ENCODE data around the gene MIPEP. TPM values are rescaled to one million over a fixed set of nuclear protein-coding genes. Genes with fewer than 3 reads are reported as not detected.

MIPEP gene
- total and polyA plus RNA-seq, 9 of the 15 experiments (the other 6 are each of a cell fraction or from before 2014, with no cell fraction given), result 1.7 to 19.3 (median 13.1) TPM

DNA sequence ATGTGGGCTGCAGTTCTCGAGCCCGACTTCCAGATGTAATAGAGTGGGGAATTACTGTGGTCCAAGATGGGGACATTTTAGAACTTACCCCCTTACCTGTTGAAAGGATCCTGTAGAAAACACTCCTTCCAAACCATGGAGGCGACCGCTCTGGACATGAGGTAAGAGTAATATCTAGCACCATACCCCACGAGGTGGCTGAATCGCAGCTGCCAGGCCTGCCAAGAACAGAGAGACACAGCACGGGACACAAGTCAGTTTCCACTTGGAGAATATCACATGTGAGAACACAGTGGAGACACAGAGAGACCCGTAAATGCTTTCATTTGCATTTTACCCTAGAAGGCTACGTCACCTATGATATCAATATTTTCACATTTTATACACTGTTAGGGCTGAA lies 129.2 kb downstream of the MIPEP start (continued):
- TF ChIP-seq, protein P1, sequence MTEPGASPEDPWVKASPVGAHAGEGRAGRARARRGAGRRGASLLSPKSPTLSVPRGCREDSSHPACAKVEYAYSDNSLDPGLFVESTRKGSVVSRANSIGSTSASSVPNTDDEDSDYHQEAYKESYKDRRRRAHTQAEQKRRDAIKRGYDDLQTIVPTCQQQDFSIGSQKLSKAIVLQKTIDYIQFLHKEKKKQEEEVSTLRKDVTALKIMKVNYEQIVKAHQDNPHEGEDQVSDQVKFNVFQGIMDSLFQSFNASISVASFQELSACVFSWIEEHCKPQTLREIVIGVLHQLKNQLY (CRISPR knock-in tag; conservative IDR thresholded peaks at IDR 0.05), result no peak
- TF ChIP-seq, protein P2, sequence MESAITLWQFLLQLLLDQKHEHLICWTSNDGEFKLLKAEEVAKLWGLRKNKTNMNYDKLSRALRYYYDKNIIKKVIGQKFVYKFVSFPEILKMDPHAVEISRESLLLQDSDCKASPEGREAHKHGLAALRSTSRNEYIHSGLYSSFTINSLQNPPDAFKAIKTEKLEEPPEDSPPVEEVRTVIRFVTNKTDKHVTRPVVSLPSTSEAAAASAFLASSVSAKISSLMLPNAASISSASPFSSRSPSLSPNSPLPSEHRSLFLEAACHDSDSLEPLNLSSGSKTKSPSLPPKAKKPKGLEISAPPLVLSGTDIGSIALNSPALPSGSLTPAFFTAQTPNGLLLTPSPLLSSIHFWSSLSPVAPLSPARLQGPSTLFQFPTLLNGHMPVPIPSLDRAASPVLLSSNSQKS (CRISPR knock-in tag; IDR thresholded peaks at IDR 0.05), result no peak
- no peak for TF ChIP-seq ZNF780A (CRISPR knock-in tag; IDR thresholded peaks at IDR 0.05)
- TF ChIP-seq MCM7 (IDR thresholded peaks at IDR 0.05), result no peak
- TF ChIP-seq KLF6 (CRISPR knock-in tag; IDR thresholded peaks at IDR 0.05; ENCODE audit: borderline replicate concordance), result no peak
- no peak for TF ChIP-seq MAZ (CRISPR knock-in tag; conservative IDR thresholded peaks at IDR 0.05 in 1 of 2, IDR thresholded peaks at IDR 0.05 in 1 of 2)
- TF ChIP-seq, protein P3, sequence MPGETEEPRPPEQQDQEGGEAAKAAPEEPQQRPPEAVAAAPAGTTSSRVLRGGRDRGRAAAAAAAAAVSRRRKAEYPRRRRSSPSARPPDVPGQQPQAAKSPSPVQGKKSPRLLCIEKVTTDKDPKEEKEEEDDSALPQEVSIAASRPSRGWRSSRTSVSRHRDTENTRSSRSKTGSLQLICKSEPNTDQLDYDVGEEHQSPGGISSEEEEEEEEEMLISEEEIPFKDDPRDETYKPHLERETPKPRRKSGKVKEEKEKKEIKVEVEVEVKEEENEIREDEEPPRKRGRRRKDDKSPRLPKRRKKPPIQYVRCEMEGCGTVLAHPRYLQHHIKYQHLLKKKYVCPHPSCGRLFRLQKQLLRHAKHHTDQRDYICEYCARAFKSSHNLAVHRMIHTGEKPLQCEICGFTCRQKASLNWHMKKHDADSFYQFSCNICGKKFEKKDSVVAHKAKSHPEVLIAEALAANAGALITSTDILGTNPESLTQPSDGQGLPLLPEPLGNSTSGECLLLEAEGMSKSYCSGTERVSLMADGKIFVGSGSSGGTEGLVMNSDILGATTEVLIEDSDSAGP (CRISPR knock-in tag; IDR thresholded peaks at IDR 0.05), result no peak
- no peak for TF ChIP-seq BHLHE40 (IDR thresholded peaks at IDR 0.05; ENCODE audit: low read length)
- TF ChIP-seq CBX1 (IDR thresholded peaks at IDR 0.05; ENCODE audit: low read depth), result no peak
- TF ChIP-seq FIP1L1 (IDR thresholded peaks at IDR 0.05; ENCODE audit: low read depth, low read length, poor library complexity, severe bottlenecking), result no peak

All from K562 (cell line).